Uterus (tissue), 2 donors: Measurements from ENCODE around the gene CTSD.

Source experiments
- POLR2A ChIP-seq, 2 donors: fragments of 450-650 bp; IDR thresholded peaks; one replicate each; pipeline ENCODE4 v1.6.1; 2016; ENCODE audit warnings: antibody characterized with exemption in 2 of 2, mild to moderate bottlenecking in 1 of 2, moderate library complexity in 1 of 2
- TF ChIP-seq, protein P1 (sequence below), 4 experiments: fragments of 200-600 bp in 2 of 4; fragments of 450-650 bp in 2 of 4; sonication (generic) in 2 of 4; IDR thresholded peaks; one replicate each; pipeline ENCODE4 v1.5.1; 2016 to 2019; ENCODE audit warnings: antibody characterized with exemption in 4 of 4, mild to moderate bottlenecking in 2 of 4, moderate library complexity in 1 of 4

DNA sequence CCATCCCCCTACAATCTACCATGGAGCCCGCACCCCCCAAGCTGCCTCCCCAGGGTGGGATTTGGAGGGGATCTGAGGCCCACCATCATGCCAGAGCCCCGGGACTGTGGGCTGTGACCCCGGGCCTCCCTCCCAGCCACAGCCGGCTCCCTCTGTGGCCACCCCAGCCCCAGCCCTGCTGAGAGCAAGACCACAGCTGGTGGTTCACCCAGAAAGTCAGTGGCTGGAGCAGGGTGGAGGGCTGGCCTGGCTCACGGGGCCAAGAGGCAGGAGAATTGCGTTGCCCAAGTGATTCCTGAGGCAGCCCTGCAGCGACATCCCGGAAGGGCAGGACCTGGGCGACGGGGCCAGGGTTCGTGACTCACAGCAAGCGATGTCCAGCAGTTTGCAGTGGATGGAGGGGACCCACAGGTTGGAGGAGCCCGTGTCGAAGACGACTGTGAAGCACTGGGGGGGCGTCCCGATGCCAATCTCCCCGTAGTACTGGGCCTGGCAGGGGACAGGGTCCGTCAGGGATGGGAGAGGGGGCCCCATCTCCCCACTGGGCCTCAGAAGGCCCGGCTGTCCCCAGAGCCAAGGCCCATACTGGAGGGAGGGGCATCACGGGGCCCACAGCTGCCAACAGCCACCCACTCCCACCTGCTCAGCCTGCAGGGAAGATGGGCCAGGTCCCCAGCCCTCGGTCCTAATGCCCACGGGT, 4.4 kb downstream of the CTSD start:
- TF ChIP-seq, protein P1, sequence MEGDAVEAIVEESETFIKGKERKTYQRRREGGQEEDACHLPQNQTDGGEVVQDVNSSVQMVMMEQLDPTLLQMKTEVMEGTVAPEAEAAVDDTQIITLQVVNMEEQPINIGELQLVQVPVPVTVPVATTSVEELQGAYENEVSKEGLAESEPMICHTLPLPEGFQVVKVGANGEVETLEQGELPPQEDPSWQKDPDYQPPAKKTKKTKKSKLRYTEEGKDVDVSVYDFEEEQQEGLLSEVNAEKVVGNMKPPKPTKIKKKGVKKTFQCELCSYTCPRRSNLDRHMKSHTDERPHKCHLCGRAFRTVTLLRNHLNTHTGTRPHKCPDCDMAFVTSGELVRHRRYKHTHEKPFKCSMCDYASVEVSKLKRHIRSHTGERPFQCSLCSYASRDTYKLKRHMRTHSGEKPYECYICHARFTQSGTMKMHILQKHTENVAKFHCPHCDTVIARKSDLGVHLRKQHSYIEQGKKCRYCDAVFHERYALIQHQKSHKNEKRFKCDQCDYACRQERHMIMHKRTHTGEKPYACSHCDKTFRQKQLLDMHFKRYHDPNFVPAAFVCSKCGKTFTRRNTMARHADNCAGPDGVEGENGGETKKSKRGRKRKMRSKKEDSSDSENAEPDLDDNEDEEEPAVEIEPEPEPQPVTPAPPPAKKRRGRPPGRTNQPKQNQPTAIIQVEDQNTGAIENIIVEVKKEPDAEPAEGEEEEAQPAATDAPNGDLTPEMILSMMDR (IDR thresholded peaks at IDR 0.05): no peak
- TF ChIP-seq POLR2A (IDR thresholded peaks at IDR 0.05): no peak
